GM19328 (cell line): ENCODE data around the gene FAM162B.
"Not testable (repeated sequence)": the region's sequence is repeated elsewhere in the genome, so short reads cannot be mapped to it uniquely, and the experiment has no call there.

Experiments used
- ATAC-seq: cut with Tn5 transposase; IDR thresholded peaks from one replicate; pipeline ENCODE4 v1.9.1; 2021; ENCODE audit warnings: mild to moderate bottlenecking, moderate library complexity; ENCODE audit not compliant: unreplicated experiment

FAM162B gene

GRCh38 chr6:116730513-116730912 is 35.0 kb downstream of the FAM162B start:
- no peak for ATAC-seq

- no peak for ATAC-seq
Measured at GRCh38 chr6:116726947-116727346, 38.6 kb downstream of the FAM162B start.

GRCh38 chr6:116714761-116715160 is 50.8 kb downstream of the FAM162B start:
- no peak for ATAC-seq

- no peak for ATAC-seq
Measured at GRCh38 chr6:116714296-116714695, 51.2 kb downstream of the FAM162B start.

GRCh38 chr6:116705917-116706316 is 59.6 kb downstream of the FAM162B start:
- no peak for ATAC-seq

GRCh38 chr6:116703888-116704287 is 61.6 kb downstream of the FAM162B start:
- ATAC-seq = not testable (repeated sequence)
